Measurements from ENCODE around the gene ADAMTS4. TPM values are rescaled to one million over a fixed set of nuclear protein-coding genes. Genes with fewer than 3 reads are reported as not detected.

The ADAMTS4 gene
- total and polyA plus RNA-seq, 9 of the 15 experiments (the other 6 are each of a cell fraction or from before 2014, with no cell fraction given): 0.07 to 3.7 (median 0.41) TPM

- TF ChIP-seq MITF (IDR thresholded peaks at IDR 0.05): no peak
- no peak for TF ChIP-seq POLR2H (tag; IDR thresholded peaks at IDR 0.05; ENCODE audit: low read depth)
- TF ChIP-seq ARID2 (IDR thresholded peaks at IDR 0.05): no peak
- 0 out of 2 replicates have a peak, but pooled peaks have one; percentile 46 for TF ChIP-seq ZC3H4 (CRISPR knock-in tag; IDR thresholded peaks at IDR 0.05; ENCODE audit: borderline replicate concordance)
- no peak for TF ChIP-seq E2F1 (CRISPR knock-in tag; IDR thresholded peaks at IDR 0.05)
- TF ChIP-seq PURB (CRISPR knock-in tag; IDR thresholded peaks at IDR 0.05; ENCODE audit: low read depth): no peak
- no peak for TF ChIP-seq TAF7 (tag; IDR thresholded peaks at IDR 0.05)
- no peak for TF ChIP-seq U2AF2 (optimal IDR thresholded peaks at IDR 0.05; ENCODE audit: low read depth, low read length)
- no peak for TF ChIP-seq MED1 (CRISPR knock-in tag; IDR thresholded peaks at IDR 0.05; ENCODE audit: borderline replicate concordance)
- TF ChIP-seq NFIC (IDR thresholded peaks at IDR 0.05): no peak
- TF ChIP-seq BCLAF1 (IDR thresholded peaks at IDR 0.05; ENCODE audit: borderline replicate concordance in 1 of 2, control insufficient read depth in 1 of 2, low read depth in 2 of 2, low read length in 1 of 2): no peak
- no peak for TF ChIP-seq SRF (CRISPR knock-in tag; IDR thresholded peaks at IDR 0.05)
- TF ChIP-seq ZNF449 (CRISPR knock-in tag; IDR thresholded peaks at IDR 0.05): no peak
- TF ChIP-seq TFAP4 (CRISPR knock-in tag; IDR thresholded peaks at IDR 0.05; ENCODE audit: borderline replicate concordance): peak; percentile 65; the same call in 1 of the 2 replicates
- TF ChIP-seq SLC30A9 (CRISPR knock-in tag; IDR thresholded peaks at IDR 0.05): no peak
These were observed 2.4 kb upstream of the ADAMTS4 start (continued) for GRCh38 chr1:161200992-161201835.
